Bronchial epithelial cell (primary cell): Measurements from ENCODE around the gene RBBP8NL. TPM values are rescaled to one million over a fixed set of nuclear protein-coding genes. Genes with fewer than 3 reads are reported as not detected.

Experiments
- DNase-seq: peaks from one replicate; pipeline ENCODE4 v3.0.0-alpha.2; 2010; ENCODE audit warnings: low read depth
- FAIRE-seq: peaks from 2 replicates; lab custom pipeline; 2011; peaks lifted over from hg19 to GRCh38; lab: Jason Lieb, UNC
- H3K27me3 ChIP-seq: 2 replicates; pipeline ENCODE4 v1.5.1; 2011; ENCODE audit warnings: low read length; ENCODE audit not compliant: control insufficient read depth, insufficient read depth
- H3K36me3 ChIP-seq: 2 replicates; pipeline ENCODE4 v1.5.1; 2011; ENCODE audit warnings: low read length; ENCODE audit not compliant: control insufficient read depth, insufficient read depth
- H3K4me3 ChIP-seq: 2 replicates; pipeline ENCODE4 v1.5.1; 2011; ENCODE audit warnings: mild to moderate bottlenecking, low read depth, low read length, control low read depth
- CTCF ChIP-seq: IDR thresholded peaks from 2 replicates; pipeline ENCODE4 v1.5.1; 2011; ENCODE audit warnings: mild to moderate bottlenecking, moderate library complexity, low read length, control low read depth, inconsistent platforms; ENCODE audit not compliant: insufficient read depth, severe bottlenecking
- total RNA-seq: library from RNA; depleted of rRNA; stranded (reverse); fragments of >200 nt; gene quantifications from 2 replicates; pipeline ENCODE4 v1.2.1, GENCODE V29; 2014

The RBBP8NL gene
- total RNA-seq, 1 donor from 2014 or later, result under 0.01 TPM

- DNase-seq (no peak), FAIRE-seq (no peak)
- no peak for TF ChIP-seq CTCF
- Histone ChIP-seq H3K27me3 (peaks cover 2% of the 10 kb centered on the region), H3K36me3 (no peaks in the 10 kb centered on the region), H3K4me3 (no peak overlapping the region)
These were observed 6.3 kb downstream of the RBBP8NL start for GRCh38 chr20:62420846-62421715.

GRCh38 chr20:62419759-62420158 is 7.6 kb downstream of the RBBP8NL start:
- DNase-seq (no peak), FAIRE-seq (no peak)
- Histone ChIP-seq H3K27me3 (peaks cover 2% of the 10 kb centered on the region), H3K4me3 (no peak overlapping the region), H3K36me3 (no peaks in the 10 kb centered on the region)
- TF ChIP-seq CTCF, result no peak

GRCh38 chr20:62418709-62419487 is 8.4 kb downstream of the RBBP8NL start:
- no peak for TF ChIP-seq CTCF
- FAIRE-seq, result no peak
- H3K27me3 ChIP-seq, result peaks cover 2% of the 10 kb centered on the region

GRCh38 chr20:62417981-62418708 is 9.2 kb downstream of the RBBP8NL start:
- H3K36me3 ChIP-seq, result no peaks in the 10 kb centered on the region
- H3K27me3 ChIP-seq, result peaks cover 2% of the 10 kb centered on the region
- no peak for TF ChIP-seq CTCF
- H3K4me3 ChIP-seq, result no peak overlapping the region
- FAIRE-seq, result no peak
- no peak for DNase-seq

More at GRCh38 chr20:62418709-62419487, 8.4 kb downstream of the RBBP8NL start:
- DNase-seq, result no peak
- H3K36me3 ChIP-seq, result no peaks in the 10 kb centered on the region
- no peak overlapping the region for H3K4me3 ChIP-seq

- H3K27me3 ChIP-seq, result no peaks in the 10 kb centered on the region
- TF ChIP-seq CTCF, result no peak
- no peak for FAIRE-seq
These were observed 10.4 kb downstream of the RBBP8NL start for GRCh38 chr20:62416651-62417637.

More at GRCh38 chr20:62416651-62417637, 10.4 kb downstream of the RBBP8NL start:
- H3K4me3 ChIP-seq, result no peak overlapping the region
- no peak for DNase-seq
- no peaks in the 10 kb centered on the region for H3K36me3 ChIP-seq
